Hepatocyte (in vitro differentiated cells): ENCODE measurements around the gene ITFG1.

ENCODE experiments used
- CTCF ChIP-seq: fragments of 200-600 bp; sonication (generic); IDR thresholded peaks from 2 replicates; pipeline ENCODE4 v1.5.1; 2016; ENCODE audit warnings: antibody characterized with exemption, mild to moderate bottlenecking; ENCODE audit not compliant: poor library complexity
- EZH2 ChIP-seq: fragments of 200-600 bp; sonication (generic); IDR thresholded peaks from 2 replicates; pipeline ENCODE4 v1.6.1; 2016; ENCODE audit warnings: antibody characterized with exemption, mild to moderate bottlenecking, borderline replicate concordance
- EZH2phosphoT487 ChIP-seq: fragments of 200-600 bp; sonication (generic); IDR thresholded peaks from one replicate; pipeline ENCODE4 v1.6.1; 2018; ENCODE audit warnings: antibody characterized with exemption, mild to moderate bottlenecking, low read depth, moderate library complexity; ENCODE audit not compliant: unreplicated experiment, severe bottlenecking

GRCh38 chr16:47196457-47196856, 264.4 kb downstream of the ITFG1 start:
- TF ChIP-seq CTCF (no peak), EZH2 (no peak), EZH2phosphoT487 (no peak)
